GM21717 (cell line): Measurements from ENCODE around the gene ATP12A.

Source experiments
- ATAC-seq: cut with Tn5 transposase; IDR thresholded peaks from one replicate; pipeline ENCODE4 v1.9.1; 2021; ENCODE audit warnings: mild to moderate bottlenecking, moderate library complexity; ENCODE audit not compliant: unreplicated experiment

ATP12A gene

DNA sequence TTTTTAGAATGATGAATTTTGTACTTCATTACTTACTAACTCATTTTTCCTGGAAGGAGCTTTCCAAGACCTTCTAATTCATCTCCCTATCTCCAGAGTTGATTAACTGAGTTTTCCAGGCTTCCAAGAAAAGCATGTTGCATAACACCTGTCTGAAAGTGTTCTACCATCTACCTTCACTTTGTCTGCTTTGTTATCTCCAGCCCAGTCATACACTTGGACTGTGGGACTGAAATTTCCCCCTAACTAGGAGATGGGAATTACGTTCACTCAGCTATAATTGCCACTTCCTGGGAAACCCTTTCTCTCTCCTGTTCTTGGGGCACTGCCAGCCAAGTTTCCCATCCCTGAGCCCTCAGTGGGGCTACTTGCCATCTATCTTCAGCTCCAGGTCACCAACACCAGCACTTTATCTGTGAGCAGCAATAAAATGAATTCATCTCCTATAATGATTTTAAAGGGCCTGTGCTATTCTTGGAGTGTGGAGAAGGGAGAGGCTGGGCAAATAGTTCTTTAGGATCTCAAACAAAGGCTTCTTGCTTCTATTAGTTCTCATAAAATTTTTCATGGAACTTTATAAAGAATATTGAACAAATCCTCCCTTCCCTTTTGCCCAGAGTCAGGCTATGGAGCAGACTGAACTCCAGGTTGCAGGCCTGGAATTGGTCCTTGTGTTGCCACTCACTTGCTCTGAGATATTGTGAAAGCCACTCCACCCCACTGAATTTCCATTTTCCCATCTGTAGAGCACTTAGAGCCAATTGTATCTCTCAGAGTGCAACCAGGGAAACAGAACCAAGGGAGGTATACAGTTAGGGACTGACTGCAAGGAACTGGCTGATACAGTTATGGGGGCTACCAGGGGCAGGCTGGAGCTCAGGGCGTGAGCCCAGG, 17.8 kb upstream of the ATP12A start:
- ATAC-seq, result no peak

DNA sequence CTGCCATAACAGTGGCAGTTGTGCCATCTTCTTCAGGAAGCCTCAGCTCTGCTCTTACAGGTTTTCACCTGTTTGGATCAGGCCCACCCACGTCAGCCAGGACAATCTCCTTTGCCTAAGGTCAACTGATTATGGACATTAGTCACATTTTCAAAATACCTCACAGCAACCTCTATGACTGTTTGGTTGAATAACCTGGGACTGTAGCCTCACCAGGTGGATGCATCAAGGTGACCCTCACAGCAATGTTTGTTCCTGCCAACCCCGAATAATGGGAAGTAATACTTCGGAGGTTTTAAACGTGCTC, 17.2 kb upstream of the ATP12A start:
- ATAC-seq, result no peak

DNA sequence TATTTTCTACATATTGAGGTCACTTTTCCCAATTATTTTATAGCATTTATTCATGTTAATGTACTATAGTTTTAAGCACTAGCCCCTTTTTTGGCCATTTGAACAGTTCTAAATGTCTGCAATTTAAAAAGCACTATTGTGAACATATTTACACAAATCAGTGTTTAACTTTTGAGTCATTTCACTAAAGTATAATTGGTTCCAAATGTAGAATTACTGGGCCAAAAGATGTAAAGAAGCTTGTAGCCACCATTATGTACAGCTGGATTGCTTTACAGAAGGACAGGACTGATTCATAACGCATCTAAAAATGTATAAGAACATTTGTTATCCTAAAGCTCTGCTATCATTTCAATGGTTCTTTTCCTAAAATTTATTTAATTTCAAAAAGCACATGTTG, 16.6 kb upstream of the ATP12A start:
- ATAC-seq, result no peak

DNA sequence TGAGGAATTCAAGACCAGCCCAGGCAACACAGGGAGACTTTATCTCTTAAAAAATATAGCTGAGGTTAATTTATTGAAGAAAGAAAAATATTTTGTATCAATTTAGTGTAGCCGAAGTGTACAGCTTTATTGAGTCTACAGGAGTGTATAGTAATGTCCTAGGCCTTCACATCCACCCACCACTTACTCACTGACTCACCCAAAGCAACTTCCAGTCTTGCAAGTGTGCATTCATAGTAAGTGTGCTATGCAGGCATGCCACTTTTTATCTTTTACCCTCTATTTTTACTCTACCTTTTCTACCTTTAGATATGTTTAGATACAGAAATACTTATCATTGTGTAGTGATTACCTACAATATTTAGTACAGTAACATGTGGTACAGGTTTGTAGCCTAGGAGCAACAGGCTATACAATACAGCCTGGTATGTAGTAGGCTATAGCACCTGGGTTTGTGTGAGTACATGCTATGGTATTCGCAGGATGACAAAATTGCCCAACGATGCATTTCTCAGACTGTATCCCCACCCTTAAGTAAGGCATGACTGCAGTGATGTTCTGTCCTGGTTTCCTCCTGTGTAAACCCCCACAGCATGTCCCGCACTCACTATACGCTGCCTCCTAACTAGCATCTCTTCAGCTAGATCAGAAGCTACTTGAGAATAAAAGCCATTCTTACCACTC, 15.3 kb upstream of the ATP12A start:
- ATAC-seq, result no peak

DNA sequence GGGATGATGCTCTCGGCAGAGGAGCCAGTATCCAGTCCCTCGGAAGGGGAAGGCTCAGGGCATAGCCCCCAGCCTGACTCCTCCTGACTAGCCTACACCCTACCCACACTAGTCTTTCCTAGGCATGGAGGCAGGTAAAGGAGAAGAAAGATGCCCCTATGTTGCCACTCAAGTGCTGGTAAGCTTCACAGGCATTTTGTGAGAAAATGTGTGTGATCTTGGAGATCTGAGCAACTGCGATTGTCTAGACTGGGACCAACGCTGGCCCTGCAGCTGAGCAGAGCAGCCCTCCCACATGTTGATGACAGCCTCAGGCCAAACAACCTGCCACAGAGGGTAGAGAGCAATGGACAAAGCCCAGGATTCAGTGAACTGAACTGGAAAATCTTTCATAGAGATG, 11.7 kb upstream of the ATP12A start:
- no peak for ATAC-seq

DNA sequence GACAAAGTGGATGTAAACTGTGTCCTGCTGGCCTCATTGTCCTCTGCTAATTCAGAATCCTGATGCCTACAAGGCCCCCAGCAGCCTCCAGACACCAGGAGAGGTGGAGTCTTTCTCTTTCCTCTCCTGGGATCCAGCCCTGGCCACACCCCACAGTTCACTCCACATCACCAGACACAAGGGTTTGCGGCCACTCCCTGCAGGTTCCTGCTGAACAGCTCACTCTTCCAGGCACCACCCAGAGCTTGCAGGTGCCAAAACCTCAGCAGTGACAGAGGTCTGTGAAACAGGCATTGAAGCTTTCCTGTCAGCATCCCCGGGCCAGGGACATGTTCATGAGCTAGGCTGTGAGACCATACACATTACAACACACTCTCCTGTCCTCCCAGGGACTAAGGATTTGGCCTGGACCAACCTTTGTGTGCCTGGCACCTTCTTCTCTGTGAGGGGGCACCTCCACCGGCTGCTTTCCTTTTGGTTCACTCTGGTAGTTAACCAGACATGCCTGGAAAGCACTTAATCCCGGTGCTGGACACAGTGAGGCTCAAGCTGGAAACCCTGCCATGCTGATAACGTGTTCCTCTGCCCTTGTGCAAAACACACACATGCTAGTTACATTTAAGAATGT, 11.1 kb upstream of the ATP12A start:
- no peak for ATAC-seq

- ATAC-seq, result no peak
Measured at GRCh38 chr13:24670174-24670573, 10.0 kb upstream of the ATP12A start.

DNA sequence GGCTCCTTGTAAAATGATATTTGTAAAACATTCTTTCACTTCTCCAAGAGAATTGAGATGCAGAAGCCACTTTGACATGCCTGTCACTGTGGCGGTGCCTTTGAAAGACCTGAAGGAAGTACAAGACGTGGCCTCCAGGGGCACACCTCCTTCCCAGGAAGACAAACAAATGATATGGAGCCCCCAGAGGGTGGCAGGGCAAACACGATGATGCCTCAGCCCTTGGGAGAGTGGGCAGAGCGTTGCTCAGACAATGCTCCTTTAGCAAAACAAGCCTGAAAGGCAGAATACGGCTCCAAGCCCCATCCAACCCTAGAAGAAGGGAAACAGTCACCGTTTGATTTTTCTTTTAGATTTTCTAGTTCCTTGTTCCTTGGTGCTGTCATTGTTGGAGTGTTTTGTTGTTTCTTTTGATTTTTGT, 9.2 kb upstream of the ATP12A start:
- ATAC-seq, result no peak

DNA sequence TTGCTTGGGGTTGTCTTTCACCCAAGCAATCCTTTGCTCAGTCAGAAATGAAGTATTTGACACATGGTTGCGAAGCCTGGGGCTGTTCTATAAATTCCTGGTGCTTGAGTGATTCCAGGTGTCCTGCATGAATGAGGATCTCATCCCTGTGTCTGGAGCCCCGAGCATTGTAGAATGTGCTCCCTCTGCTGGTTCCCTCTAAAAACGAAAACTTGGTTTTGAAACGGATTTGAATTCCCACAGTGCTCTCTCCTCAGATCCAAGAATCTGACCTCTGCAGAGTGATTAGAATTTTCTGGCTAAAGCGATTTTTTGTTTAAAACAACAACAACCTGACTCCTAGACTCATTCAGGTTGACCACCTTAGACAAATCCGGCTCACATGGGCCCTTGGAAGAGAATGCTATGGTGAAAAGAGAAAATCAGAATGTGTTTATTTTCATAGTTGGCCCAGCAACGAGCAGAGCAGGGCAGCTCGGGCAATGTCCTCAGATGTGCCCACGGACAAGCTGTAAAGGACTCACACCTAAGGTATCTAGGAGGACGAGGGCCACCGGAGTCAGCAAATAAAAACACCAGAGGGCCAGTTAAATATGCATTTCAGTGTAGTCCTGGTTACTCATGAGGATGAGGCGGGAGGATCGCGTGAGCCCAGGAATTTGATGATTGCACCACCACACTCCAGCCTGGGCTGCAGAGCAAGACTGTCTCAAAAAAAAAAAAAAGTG, 8.7 kb upstream of the ATP12A start:
- no peak for ATAC-seq

- ATAC-seq, result no peak
Measured at GRCh38 chr13:24672141-24673132, 7.8 kb upstream of the ATP12A start.

- no peak for ATAC-seq
Measured at GRCh38 chr13:24675806-24676570, 4.2 kb upstream of the ATP12A start.

DNA sequence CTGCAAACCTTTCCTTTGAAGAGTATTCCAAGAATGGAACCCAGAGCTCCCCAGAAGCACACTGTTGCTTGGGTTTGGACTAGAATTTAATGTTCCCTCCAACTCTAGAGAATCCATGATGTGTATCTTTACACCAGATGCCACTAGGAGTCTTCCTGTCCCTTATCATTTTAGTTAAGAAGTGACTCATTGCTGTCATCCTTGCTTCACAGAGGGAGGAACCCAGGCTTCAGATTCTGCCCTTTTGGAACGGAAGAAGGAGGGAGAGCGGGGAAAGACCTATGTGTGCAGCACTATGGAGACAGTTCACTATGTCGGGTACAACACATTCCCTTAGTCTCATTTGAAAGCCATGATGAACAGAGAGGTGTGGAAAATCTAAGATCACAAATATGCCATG, 2.1 kb upstream of the ATP12A start:
- no peak for ATAC-seq

- no peak for ATAC-seq
Measured at GRCh38 chr13:24679686-24680085, 522 bp upstream of the ATP12A start.

- no peak for ATAC-seq
Measured at GRCh38 chr13:24680921-24681604, 855 bp downstream of the ATP12A start.

GRCh38 chr13:24681930-24682329, 1.7 kb downstream of the ATP12A start:
- ATAC-seq, result no peak

- no peak for ATAC-seq
Measured at GRCh38 chr13:24682353-24682752, 2.1 kb downstream of the ATP12A start.

- no peak for ATAC-seq
Measured at GRCh38 chr13:24683351-24683750, 3.1 kb downstream of the ATP12A start.

GRCh38 chr13:24683838-24684599, 3.8 kb downstream of the ATP12A start:
- no peak for ATAC-seq
